HEK293 (cell line): ENCODE results near the gene DUSP1.

Experiments
- BCL11B ChIP-seq: fragments of 450-650 bp; formaldehyde crosslinking; IDR thresholded peaks from 2 replicates; pipeline ENCODE4 v1.5.1; 2016; ENCODE audit warnings: low read depth, missing biosample characterization, missing genetic modification characterization
- FEZF1 ChIP-seq: fragments of 450-650 bp; formaldehyde crosslinking; IDR thresholded peaks from 2 replicates; pipeline ENCODE4 v1.5.1; 2016; ENCODE audit warnings: missing biosample characterization, missing genetic modification characterization
- KLF16 ChIP-seq: fragments of 450-650 bp; formaldehyde crosslinking; IDR thresholded peaks from 2 replicates; pipeline ENCODE4 v1.5.1; 2017; ENCODE audit warnings: missing biosample characterization, missing genetic modification characterization
- PRDM1 ChIP-seq: fragments of 450-650 bp; formaldehyde crosslinking; IDR thresholded peaks from 2 replicates; pipeline ENCODE4; 2016; ENCODE audit warnings: missing biosample characterization, missing genetic modification characterization
- PRDM4 ChIP-seq: fragments of 450-650 bp; formaldehyde crosslinking; IDR thresholded peaks from 2 replicates; pipeline ENCODE4 v1.5.1; 2017; ENCODE audit warnings: missing biosample characterization, missing genetic modification characterization
- SP2 ChIP-seq: fragments of 450-650 bp; formaldehyde crosslinking; IDR thresholded peaks from 2 replicates; pipeline ENCODE4 v1.5.1; 2016; ENCODE audit warnings: missing biosample characterization, missing genetic modification characterization
- ZBTB1 ChIP-seq: fragments of 450-650 bp; formaldehyde crosslinking; IDR thresholded peaks from 2 replicates; pipeline ENCODE4 v1.5.1; 2016; ENCODE audit warnings: missing biosample characterization, missing genetic modification characterization
- ZBTB17 ChIP-seq: fragments of 450-650 bp; formaldehyde crosslinking; IDR thresholded peaks from 2 replicates; pipeline ENCODE4 v1.5.1; 2016; ENCODE audit warnings: missing biosample characterization, missing genetic modification characterization
- ZBTB44 ChIP-seq: fragments of 450-650 bp; IDR thresholded peaks from 2 replicates; pipeline ENCODE4 v1.5.1; 2018; ENCODE audit warnings: missing biosample characterization, mild to moderate bottlenecking, missing genetic modification characterization
- ZIC2 ChIP-seq: fragments of 450-650 bp; formaldehyde crosslinking; IDR thresholded peaks from 2 replicates; pipeline ENCODE4 v1.5.1; 2016; ENCODE audit warnings: missing biosample characterization, missing genetic modification characterization
- ZNF10 ChIP-seq: fragments of 450-650 bp; formaldehyde crosslinking; IDR thresholded peaks from 2 replicates; pipeline ENCODE4 v1.5.1; 2017; ENCODE audit warnings: missing biosample characterization, missing genetic modification characterization
- ZNF132 ChIP-seq: fragments of 450-650 bp; formaldehyde crosslinking; IDR thresholded peaks from 2 replicates; pipeline ENCODE4 v1.5.1; 2017; ENCODE audit warnings: missing biosample characterization, missing genetic modification characterization, borderline replicate concordance
- ZNF133 ChIP-seq: fragments of 450-650 bp; formaldehyde crosslinking; IDR thresholded peaks from 2 replicates; pipeline ENCODE4 v1.5.1; 2016; ENCODE audit warnings: missing biosample characterization, missing genetic modification characterization
- ZNF146 ChIP-seq: fragments of 450-650 bp; formaldehyde crosslinking; IDR thresholded peaks from 2 replicates; pipeline ENCODE4 v1.5.1; 2016; ENCODE audit warnings: missing biosample characterization, missing genetic modification characterization
- ZNF155 ChIP-seq: fragments of 450-650 bp; formaldehyde crosslinking; IDR thresholded peaks from 2 replicates; pipeline ENCODE4 v1.5.1; 2016; ENCODE audit warnings: missing biosample characterization, missing genetic modification characterization
- ZNF221 ChIP-seq: fragments of 450-650 bp; formaldehyde crosslinking; IDR thresholded peaks from 2 replicates; pipeline ENCODE4 v1.5.1; 2017; ENCODE audit warnings: missing biosample characterization, missing genetic modification characterization, borderline replicate concordance
- ZNF248 ChIP-seq: fragments of 450-650 bp; formaldehyde crosslinking; IDR thresholded peaks from 2 replicates; pipeline ENCODE4 v1.5.1; 2017; ENCODE audit warnings: missing biosample characterization, missing genetic modification characterization
- ZNF26 ChIP-seq: fragments of 450-650 bp; formaldehyde crosslinking; IDR thresholded peaks from 2 replicates; pipeline ENCODE4 v1.5.1; 2016; ENCODE audit warnings: missing biosample characterization, missing genetic modification characterization
- ZNF266 ChIP-seq: fragments of 450-650 bp; formaldehyde crosslinking; IDR thresholded peaks from 2 replicates; pipeline ENCODE4 v1.5.1; 2016; ENCODE audit warnings: missing biosample characterization, missing genetic modification characterization, low read depth
- ZNF354C ChIP-seq: fragments of 450-650 bp; formaldehyde crosslinking; IDR thresholded peaks from 2 replicates; pipeline ENCODE4 v1.5.1; 2016; ENCODE audit warnings: missing biosample characterization, missing genetic modification characterization, low read depth, borderline replicate concordance
- ZNF391 ChIP-seq: fragments of 450-650 bp; formaldehyde crosslinking; IDR thresholded peaks from 2 replicates; pipeline ENCODE4 v1.5.1; 2016; ENCODE audit warnings: low read depth, missing biosample characterization, missing genetic modification characterization, borderline replicate concordance
- ZNF416 ChIP-seq: fragments of 450-650 bp; formaldehyde crosslinking; IDR thresholded peaks from 2 replicates; pipeline ENCODE4 v1.5.1; 2016; ENCODE audit warnings: missing biosample characterization, missing genetic modification characterization
- ZNF510 ChIP-seq: fragments of 450-650 bp; formaldehyde crosslinking; IDR thresholded peaks from 2 replicates; pipeline ENCODE4 v1.5.1; 2018; ENCODE audit warnings: mild to moderate bottlenecking, missing genetic modification characterization, missing biosample characterization; ENCODE audit not compliant: insufficient replicate concordance
- ZNF571 ChIP-seq: fragments of 450-650 bp; formaldehyde crosslinking; IDR thresholded peaks from 2 replicates; pipeline ENCODE4 v1.5.0; 2017; ENCODE audit warnings: missing biosample characterization, missing genetic modification characterization
- ZNF580 ChIP-seq: fragments of 450-650 bp; formaldehyde crosslinking; IDR thresholded peaks from 2 replicates; pipeline ENCODE4 v1.5.1; 2016; ENCODE audit warnings: missing biosample characterization, missing genetic modification characterization
- ZNF596 ChIP-seq: fragments of 450-650 bp; IDR thresholded peaks from 2 replicates; pipeline ENCODE4 v1.5.0; 2018; ENCODE audit warnings: missing biosample characterization, mild to moderate bottlenecking, missing genetic modification characterization, moderate library complexity
- ZNF621 ChIP-seq: fragments of 450-650 bp; formaldehyde crosslinking; IDR thresholded peaks from 2 replicates; pipeline ENCODE4 v1.5.1; 2017; ENCODE audit warnings: missing biosample characterization, missing genetic modification characterization
- ZNF76 ChIP-seq: fragments of 450-650 bp; formaldehyde crosslinking; IDR thresholded peaks from 2 replicates; pipeline ENCODE4; 2016; ENCODE audit warnings: low read depth, missing biosample characterization, missing genetic modification characterization, borderline replicate concordance
- ZNF785 ChIP-seq: fragments of 450-650 bp; formaldehyde crosslinking; IDR thresholded peaks from 2 replicates; pipeline ENCODE4 v1.5.1; 2016; ENCODE audit warnings: missing biosample characterization, missing genetic modification characterization
- ZNF792 ChIP-seq: fragments of 450-650 bp; formaldehyde crosslinking; IDR thresholded peaks from 2 replicates; pipeline ENCODE4 v1.5.1; 2016; ENCODE audit warnings: missing biosample characterization, missing genetic modification characterization
- ZNF843 ChIP-seq: fragments of 450-650 bp; formaldehyde crosslinking; IDR thresholded peaks from 2 replicates; pipeline ENCODE4 v1.5.1; 2016; ENCODE audit warnings: missing biosample characterization, missing genetic modification characterization
- ZSCAN16 ChIP-seq: fragments of 450-650 bp; formaldehyde crosslinking; IDR thresholded peaks from 2 replicates; pipeline ENCODE4 v1.5.1; 2016; ENCODE audit warnings: missing biosample characterization, missing genetic modification characterization

The DUSP1 gene

GRCh38 chr5:172772112-172772906 is 1.3 kb upstream of the DUSP1 start (continued):
- peak; percentile 75 for TF ChIP-seq ZBTB44 (tag by site-specific recombination)
- no peak for TF ChIP-seq ZNF621 (tag by site-specific recombination)
- TF ChIP-seq PRDM4 (tag by site-specific recombination) = peak; percentile 60; the same call in 1 of the 2 replicates
- peak; percentile 100 for TF ChIP-seq ZIC2 (tag by site-specific recombination)
- no peak for TF ChIP-seq ZNF785 (tag by site-specific recombination)
- no peak for TF ChIP-seq ZNF26 (tag by site-specific recombination)
- no peak for TF ChIP-seq ZNF155 (tag by site-specific recombination)
- TF ChIP-seq ZNF76 = 0 out of 2 replicates have a peak, but pooled peaks have one; percentile 45
- peak; percentile 37; the same call in 1 of the 2 replicates for TF ChIP-seq ZNF10 (tag by site-specific recombination)
- TF ChIP-seq ZNF248 (tag by site-specific recombination) = no peak
- TF ChIP-seq ZNF221 (tag by site-specific recombination) = 0 out of 2 replicates have a peak, but pooled peaks have one; percentile 10
- TF ChIP-seq ZNF416 (tag by site-specific recombination) = no peak
- TF ChIP-seq ZNF354C (tag by site-specific recombination) = no peak
- TF ChIP-seq ZNF596 (tag by site-specific recombination) = no peak
- no peak for TF ChIP-seq ZNF580 (tag by site-specific recombination)
- peak; percentile 68 for TF ChIP-seq FEZF1
- TF ChIP-seq KLF16 (tag by site-specific recombination) = no peak
- no peak for TF ChIP-seq ZNF132 (tag by site-specific recombination)
- peak; percentile 67 for TF ChIP-seq ZNF391 (tag by site-specific recombination)
- no peak for TF ChIP-seq ZNF146 (tag by site-specific recombination)
- no peak for TF ChIP-seq PRDM1
- TF ChIP-seq ZBTB17 = peak; percentile 83
- TF ChIP-seq ZNF510 (tag by site-specific recombination) = no peak
- TF ChIP-seq BCL11B (tag by site-specific recombination) = peak; percentile 81; the same call in 1 of the 2 replicates
- 0 out of 2 replicates have a peak, but pooled peaks have one; percentile 19 for TF ChIP-seq ZSCAN16 (tag by site-specific recombination)
- no peak for TF ChIP-seq ZNF266 (tag by site-specific recombination)
- no peak for TF ChIP-seq ZNF571
- TF ChIP-seq ZNF843 (tag by site-specific recombination) = peak; percentile 67
- peak; percentile 72 for TF ChIP-seq SP2 (tag by site-specific recombination)
- TF ChIP-seq ZNF133 = no peak
- TF ChIP-seq ZNF792 (tag by site-specific recombination) = no peak; the same call in 1 of the 2 replicates
- 0 out of 2 replicates have a peak, but pooled peaks have one; percentile 83 for TF ChIP-seq ZBTB1 (tag by site-specific recombination)
